IMR-90 (cell line): ENCODE measurements around the gene FAM83E. TPM values are rescaled to one million over a fixed set of nuclear protein-coding genes. Genes with fewer than 3 reads are reported as not detected.

Source experiments
- ATAC-seq: fragments of 200-7000 bp; cut with Tn5 transposase; 2 replicates; pipeline ENCODE4 v1.9.1; 2020; ENCODE audit warnings: low read depth, mild to moderate bottlenecking, moderate library complexity
- BruUV-seq: library from RNA; stranded (reverse); fragments of 400-500 nt; replicated peaks from 2 replicates; lab custom pipeline; 2021; lab: Mats Ljungman, UMichigan
- CTCF ChIA-PET: fragments of 300-600 bp; formaldehyde crosslinking; extraction: SDS; loops from one replicate; lab custom pipeline; 2021; ENCODE audit warnings: antibody characterized with exemption; lab: Yijun Ruan, JAX
- POLR2A ChIA-PET: fragments of 300-600 bp; sonication (Branson Sonifier 250); formaldehyde crosslinking; loops from one replicate; lab custom pipeline; 2022; ENCODE audit warnings: antibody characterized with exemption; ENCODE audit not compliant: unreplicated experiment; lab: Charles Lee
- DNase-seq: peaks from one replicate; pipeline ENCODE4 v3.0.0; 2013
- H2AFZ ChIP-seq: replicated peaks from 2 replicates; pipeline ENCODE3; 2013; ENCODE audit warnings: low read length, mild to moderate bottlenecking; ENCODE audit not compliant: poor library complexity
- H2AK5ac ChIP-seq: 2 replicates; pipeline ENCODE4 v1.6.1; 2013; ENCODE audit warnings: low read depth, low read length, inconsistent platforms
- H2AK9ac ChIP-seq: replicated peaks from 2 replicates; pipeline ENCODE3; 2013; ENCODE audit warnings: mild to moderate bottlenecking, low read depth, low read length, moderate library complexity; ENCODE audit not compliant: poor library complexity
- H2BK120ac ChIP-seq: 2 replicates; pipeline ENCODE4 v1.6.1; 2013; ENCODE audit warnings: low read depth, low read length, inconsistent platforms
- H2BK15ac ChIP-seq: 3 replicates; pipeline ENCODE4 v1.6.1; 2013; ENCODE audit warnings: low read depth, low read length, inconsistent platforms
- H2BK20ac ChIP-seq: 2 replicates; pipeline ENCODE4 v1.6.1; 2013; ENCODE audit warnings: low read depth, mild to moderate bottlenecking, inconsistent platforms, low read length, moderate library complexity
- H2BK5ac ChIP-seq: 2 replicates; pipeline ENCODE4 v1.6.1; 2013; ENCODE audit warnings: mild to moderate bottlenecking, low read depth, low read length, inconsistent platforms; ENCODE audit not compliant: poor library complexity, severe bottlenecking
- H3K14ac ChIP-seq: replicated peaks from 2 replicates; pipeline ENCODE4 v1.6.1; 2013; ENCODE audit warnings: low read depth, low read length, inconsistent platforms
- H3K18ac ChIP-seq: 2 replicates; pipeline ENCODE4 v1.6.1; 2013; ENCODE audit warnings: low read depth, low read length, control low read depth
- H3K23ac ChIP-seq: 2 replicates; pipeline ENCODE4 v1.6.1; 2013; ENCODE audit warnings: low read depth, low read length, inconsistent platforms
- H3K27ac ChIP-seq: 2 replicates; pipeline ENCODE4 v1.5.1; 2013; ENCODE audit warnings: mild to moderate bottlenecking, control low read depth, low read length; ENCODE audit not compliant: insufficient read depth
- H3K27me3 ChIP-seq: 2 replicates; pipeline ENCODE4 v1.6.1; 2013; ENCODE audit warnings: low read length; ENCODE audit not compliant: control insufficient read depth, insufficient read depth
- H3K36me3 ChIP-seq: 2 replicates; pipeline ENCODE4 v1.6.1; 2013; ENCODE audit warnings: low read length, mixed read lengths; ENCODE audit not compliant: control insufficient read depth, insufficient read depth
- H3K4ac ChIP-seq: 2 replicates; pipeline ENCODE4 v1.6.1; 2013; ENCODE audit warnings: low read depth, low read length, inconsistent platforms
- H3K4me1 ChIP-seq: 2 replicates; pipeline ENCODE4 v1.6.1; 2013; ENCODE audit warnings: low read length, mixed read lengths; ENCODE audit not compliant: control insufficient read depth, insufficient read depth
- H3K4me2 ChIP-seq: 2 replicates; pipeline ENCODE4 v1.6.1; 2013; ENCODE audit warnings: low read depth, mild to moderate bottlenecking, control low read depth, low read length, moderate library complexity
- H3K4me3 ChIP-seq: 2 replicates; pipeline ENCODE4 v1.5.1; 2013; ENCODE audit warnings: low read depth, mild to moderate bottlenecking, control low read depth, low read length, moderate library complexity; ENCODE audit not compliant: insufficient read depth
- H3K56ac ChIP-seq: 2 replicates; pipeline ENCODE4 v1.6.1; 2013; ENCODE audit warnings: low read length, inconsistent platforms; ENCODE audit not compliant: insufficient read depth; ENCODE audit errors: extremely low read depth
- H3K79me1 ChIP-seq, 2 experiments: 2 replicates each; pipeline ENCODE4 v1.6.1; 2013; ENCODE audit warnings: low read length in 2 of 2, inconsistent platforms in 1 of 2, low read depth in 1 of 2
- H3K9ac ChIP-seq: 2 replicates; pipeline ENCODE4 v1.6.1; 2013; ENCODE audit warnings: low read depth, low read length, control low read depth
- H3K9me1 ChIP-seq: 2 replicates; pipeline ENCODE4 v1.6.1; 2013; ENCODE audit warnings: low read length, inconsistent platforms; ENCODE audit not compliant: insufficient read depth
- H3K9me3 ChIP-seq: 2 replicates; pipeline ENCODE4 v1.6.1; 2013; ENCODE audit warnings: low read length; ENCODE audit not compliant: control insufficient read depth, insufficient read depth
- H4K20me1 ChIP-seq: 2 replicates; pipeline ENCODE4 v1.6.1; 2013; ENCODE audit warnings: low read length, inconsistent platforms; ENCODE audit not compliant: insufficient read depth
- H4K5ac ChIP-seq: 2 replicates; pipeline ENCODE4 v1.6.1; 2013; ENCODE audit warnings: mild to moderate bottlenecking, low read depth, low read length, control low read depth
- H4K8ac ChIP-seq, 2 experiments: 2 replicates each; pipeline ENCODE4 v1.6.1; 2013; ENCODE audit warnings: low read depth in 2 of 2, low read length in 2 of 2, control low read depth in 1 of 2, inconsistent platforms in 1 of 2
- H4K91ac ChIP-seq: 2 replicates; pipeline ENCODE4 v1.6.1; 2013; ENCODE audit warnings: low read depth, low read length, inconsistent platforms; ENCODE audit not compliant: insufficient read depth
- CEBPB ChIP-seq: IDR thresholded peaks from 2 replicates; pipeline ENCODE4 v1.6.1; 2012; ENCODE audit warnings: low read depth, low read length, improper control_type of control experiment
- CHD1 ChIP-seq: IDR thresholded peaks from 2 replicates; pipeline ENCODE4 v1.6.1; 2012; ENCODE audit warnings: low read depth, low read length, improper control_type of control experiment
- MAFK ChIP-seq: IDR thresholded peaks from 2 replicates; pipeline ENCODE4 v1.6.1; 2012; ENCODE audit warnings: low read depth, low read length, improper control_type of control experiment
- MAZ ChIP-seq: IDR thresholded peaks from 2 replicates; pipeline ENCODE4 v1.6.1; 2012; ENCODE audit warnings: low read depth, mild to moderate bottlenecking, low read length, improper control_type of control experiment, moderate library complexity, borderline replicate concordance
- MXI1 ChIP-seq: IDR thresholded peaks from 2 replicates; pipeline ENCODE4 v1.6.1; 2012; ENCODE audit warnings: low read depth, mild to moderate bottlenecking, low read length, moderate library complexity, borderline replicate concordance
- NFE2L2 ChIP-seq: fragments of 150-350 bp; IDR thresholded peaks from 2 replicates; pipeline ENCODE4 v1.6.1; 2016; ENCODE audit warnings: low read depth, mild to moderate bottlenecking, low read length
- POLR2A ChIP-seq: IDR thresholded peaks from 2 replicates; pipeline ENCODE4 v1.6.1; 2012; ENCODE audit warnings: mild to moderate bottlenecking, low read depth, low read length
- RAD21 ChIP-seq: IDR thresholded peaks from 2 replicates; pipeline ENCODE4 v1.6.1; 2012; ENCODE audit warnings: low read length, improper control_type of control experiment
- RCOR1 ChIP-seq: IDR thresholded peaks from 2 replicates; pipeline ENCODE4 v1.6.1; 2012; ENCODE audit warnings: mild to moderate bottlenecking, low read length, improper control_type of control experiment; ENCODE audit not compliant: insufficient replicate concordance
- WGBS, 2 experiments: methylation state at CpG; one replicate each; pipeline versions ENCODE4 v1.1.5 to v1.1.7; 2013; ENCODE audit warnings: missing lambda C conversion rate in 2 of 2; ENCODE audit not compliant: insufficient read length in 1 of 2; ENCODE audit errors: extremely low coverage in 2 of 2; 5-methylcytosine and 5-hydroxymethylcytosine counted together
- dilution Hi-C: fragments of 300-500 bp; cut with HindIII; formaldehyde crosslinking; loops from one replicate; pipeline ENCODE4 v1.14.3; 2018; ENCODE audit warnings: low sequenced_read_pairs; ENCODE audit not compliant: unreplicated experiment
- in situ Hi-C: fragments of 300-500 bp; cut with MboI; formaldehyde crosslinking; loops from 3 replicates; pipeline ENCODE4 v1.14.3; 2019; ENCODE audit warnings: low sequenced_read_pairs, inconsistent platforms, mixed read lengths
- intact Hi-C: fragments of 100-400 bp; cut with micrococcal nuclease; formaldehyde crosslinking; loops from 2 replicates; pipeline ENCODE4 v1.10.0; 2022
- polyA plus RNA-seq, 3 experiments: library from polyadenylated mRNA; depleted of rRNA; stranded (reverse); fragments of >200 nt; gene quantifications; 2 replicates each; pipeline ENCODE4 v1.2.3, GENCODE V29; 2012; ENCODE audit warnings: low replicate concordance in 1 of 3
- total RNA-seq: library from RNA; depleted of rRNA; stranded (reverse); fragments of >200 nt; gene quantifications from 2 replicates; pipeline ENCODE4 v1.2.3, GENCODE V29; 2012
- TF ChIP-seq, protein P1 (sequence below): fragments of 150-350 bp; IDR thresholded peaks from 2 replicates; pipeline ENCODE4 v1.6.1; 2016; ENCODE audit warnings: low read depth, mild to moderate bottlenecking, low read length, moderate library complexity, borderline replicate concordance
- TF ChIP-seq, protein P2 (sequence below): fragments of 150-350 bp; IDR thresholded peaks from 2 replicates; pipeline ENCODE4 v1.6.1; 2017; ENCODE audit warnings: mild to moderate bottlenecking, antibody characterized with exemption, low read length, low read depth
- TF ChIP-seq, protein P3 (sequence below): conservative IDR thresholded peaks from 2 replicates; pipeline ENCODE4 v1.5.1; 2012; ENCODE audit warnings: mild to moderate bottlenecking, low read depth, low read length, improper control_type of control experiment

Gene FAM83E
- total and polyA plus RNA-seq, 2 of the 4 experiments (the other 2 are of a cell fraction): 0.05 to 0.36 TPM

DNA sequence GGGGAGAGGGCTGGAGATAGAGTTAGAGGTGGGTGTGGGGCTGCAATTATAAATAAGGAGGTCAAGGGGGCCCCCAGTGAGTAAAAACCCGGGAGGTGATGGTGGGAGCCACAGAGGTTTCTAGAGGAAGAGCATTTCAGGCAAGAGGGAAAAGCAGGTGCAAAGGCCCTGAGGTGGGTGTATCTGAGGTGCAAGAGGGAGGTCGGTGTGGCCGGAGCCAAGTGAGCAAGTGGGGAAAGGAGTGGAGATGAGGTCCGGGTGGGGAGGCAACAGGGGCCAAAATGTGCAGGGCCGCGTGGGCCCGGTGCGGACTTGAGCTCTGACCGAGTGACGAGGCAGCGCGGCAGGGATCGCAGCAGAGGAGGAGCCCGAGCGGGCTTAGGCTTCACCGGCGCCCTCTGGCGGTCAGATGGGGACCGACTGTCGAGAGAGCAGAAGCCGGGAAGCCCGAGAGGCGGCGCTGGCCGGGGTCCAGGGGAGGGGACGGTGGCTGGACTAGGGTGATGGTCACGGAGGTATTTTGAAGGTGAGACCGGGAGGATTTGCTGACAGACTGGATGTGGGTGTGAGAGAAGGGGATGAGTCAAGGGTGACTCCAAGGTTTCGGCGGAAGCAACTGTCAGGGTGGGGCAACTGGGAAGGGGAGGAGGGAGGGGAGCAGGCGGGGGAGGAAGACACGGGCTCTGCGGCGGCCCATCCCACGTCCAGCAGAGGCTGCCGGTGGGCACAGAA lies 26.0 kb downstream of the FAM83E start:
- H3K18ac ChIP-seq: no peak overlapping the region
- no peak overlapping the region; the same call in 2 of the 3 replicates for H2BK15ac ChIP-seq
- H3K4me1 ChIP-seq: peaks cover 2% of the 10 kb centered on the region; the same call in 1 of the 2 replicates
- no peak overlapping the region for H3K56ac ChIP-seq
- dilution Hi-C loops: no loop called here
- H3K14ac ChIP-seq: 0 out of 2 replicates have a peak overlapping the region, but pooled peaks have one; percentile 40
- no peaks in the 10 kb centered on the region for H4K20me1 ChIP-seq
- H2BK5ac ChIP-seq: no peak overlapping the region
- DNase-seq (peak; percentile 78), ATAC-seq (peak; percentile 95)
- no TSS peak for BruUV-seq
- H3K4me3 ChIP-seq: peak overlapping the region; percentile 47
- 0 out of 2 replicates have a peak overlapping the region, but pooled peaks have one; percentile 31 for H4K91ac ChIP-seq
- in situ Hi-C loops: loop anchor here (5.0 kb wide), 1 partner anchor 322 kb away; no protein-coding TSS in a partner anchor
- H3K4ac ChIP-seq: peak overlapping the region; percentile 65
- H4K8ac ChIP-seq: peak overlapping the region; percentile 35 to 91; a peak in 3 of 4 replicates
- CTCF ChIA-PET: interaction anchor here (0.6 to 1.5 kb wide), 4 partner anchors 83 to 316 kb away, joined by 3 to 6 read pairs (median 3); no protein-coding TSS in a partner anchor
- H4K5ac ChIP-seq: no peak overlapping the region; the same call in 1 of the 2 replicates
- peak overlapping the region; percentile 37 for H3K9ac ChIP-seq
- H3K23ac ChIP-seq: no peak overlapping the region
- H3K79me1 ChIP-seq: no peaks in the 10 kb centered on the region
- intact Hi-C loops: loop anchor here (2.0 to 10.0 kb wide), 3 partner anchors 20 to 317 kb away; partner anchors contain the start of genes EMP3 and ZNF114
- no peaks in the 10 kb centered on the region for H3K9me3 ChIP-seq
- H2AFZ ChIP-seq: peak overlapping the region; percentile 97
- H3K36me3 ChIP-seq: no peaks in the 10 kb centered on the region
- H3K4me2 ChIP-seq: peak overlapping the region; percentile 68
- 3% methylated on average over 32 of the region's 36 CpGs; no CpG with 5 or more reads in 1 of the 2 experiments for WGBS, 2 experiments
- no peaks in the 10 kb centered on the region for H3K9me1 ChIP-seq
- H2BK20ac ChIP-seq: 0 out of 2 replicates have a peak overlapping the region, but pooled peaks have one; percentile 13
- H2BK120ac ChIP-seq: peak overlapping the region; percentile 69; the same call in 1 of the 2 replicates
- POLR2A ChIA-PET: interaction anchor here (0.6 kb wide), 1 partner anchor 14 kb away, joined by 6 read pairs; no protein-coding TSS in a partner anchor
- no peaks in the 10 kb centered on the region; the same call in 1 of the 2 replicates for H3K27me3 ChIP-seq
- peak overlapping the region; percentile 94 for H2AK9ac ChIP-seq
- H2AK5ac ChIP-seq: peak overlapping the region; percentile 67; the same call in 1 of the 2 replicates
- no peak overlapping the region; the same call in 1 of the 2 replicates for H3K27ac ChIP-seq
- TF ChIP-seq MAFK (no peak), MAZ (peak; percentile 83), CEBPB (peak; percentile 58), MXI1 (0 out of 2 replicates have a peak, but pooled peaks have one; percentile 38), NFE2L2 (no peak), POLR2A (no peak), RAD21 (peak; percentile 66), CHD1 (no peak; the same call in 1 of the 2 replicates), RCOR1 (no peak)
- TF ChIP-seq, protein P1, sequence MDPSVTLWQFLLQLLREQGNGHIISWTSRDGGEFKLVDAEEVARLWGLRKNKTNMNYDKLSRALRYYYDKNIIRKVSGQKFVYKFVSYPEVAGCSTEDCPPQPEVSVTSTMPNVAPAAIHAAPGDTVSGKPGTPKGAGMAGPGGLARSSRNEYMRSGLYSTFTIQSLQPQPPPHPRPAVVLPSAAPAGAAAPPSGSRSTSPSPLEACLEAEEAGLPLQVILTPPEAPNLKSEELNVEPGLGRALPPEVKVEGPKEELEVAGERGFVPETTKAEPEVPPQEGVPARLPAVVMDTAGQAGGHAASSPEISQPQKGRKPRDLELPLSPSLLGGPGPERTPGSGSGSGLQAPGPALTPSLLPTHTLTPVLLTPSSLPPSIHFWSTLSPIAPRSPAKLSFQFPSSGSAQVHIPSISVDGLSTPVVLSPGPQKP: no peak
- TF ChIP-seq, protein P2, sequence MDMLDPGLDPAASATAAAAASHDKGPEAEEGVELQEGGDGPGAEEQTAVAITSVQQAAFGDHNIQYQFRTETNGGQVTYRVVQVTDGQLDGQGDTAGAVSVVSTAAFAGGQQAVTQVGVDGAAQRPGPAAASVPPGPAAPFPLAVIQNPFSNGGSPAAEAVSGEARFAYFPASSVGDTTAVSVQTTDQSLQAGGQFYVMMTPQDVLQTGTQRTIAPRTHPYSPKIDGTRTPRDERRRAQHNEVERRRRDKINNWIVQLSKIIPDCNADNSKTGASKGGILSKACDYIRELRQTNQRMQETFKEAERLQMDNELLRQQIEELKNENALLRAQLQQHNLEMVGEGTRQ: no peak
- TF ChIP-seq, protein P3, sequence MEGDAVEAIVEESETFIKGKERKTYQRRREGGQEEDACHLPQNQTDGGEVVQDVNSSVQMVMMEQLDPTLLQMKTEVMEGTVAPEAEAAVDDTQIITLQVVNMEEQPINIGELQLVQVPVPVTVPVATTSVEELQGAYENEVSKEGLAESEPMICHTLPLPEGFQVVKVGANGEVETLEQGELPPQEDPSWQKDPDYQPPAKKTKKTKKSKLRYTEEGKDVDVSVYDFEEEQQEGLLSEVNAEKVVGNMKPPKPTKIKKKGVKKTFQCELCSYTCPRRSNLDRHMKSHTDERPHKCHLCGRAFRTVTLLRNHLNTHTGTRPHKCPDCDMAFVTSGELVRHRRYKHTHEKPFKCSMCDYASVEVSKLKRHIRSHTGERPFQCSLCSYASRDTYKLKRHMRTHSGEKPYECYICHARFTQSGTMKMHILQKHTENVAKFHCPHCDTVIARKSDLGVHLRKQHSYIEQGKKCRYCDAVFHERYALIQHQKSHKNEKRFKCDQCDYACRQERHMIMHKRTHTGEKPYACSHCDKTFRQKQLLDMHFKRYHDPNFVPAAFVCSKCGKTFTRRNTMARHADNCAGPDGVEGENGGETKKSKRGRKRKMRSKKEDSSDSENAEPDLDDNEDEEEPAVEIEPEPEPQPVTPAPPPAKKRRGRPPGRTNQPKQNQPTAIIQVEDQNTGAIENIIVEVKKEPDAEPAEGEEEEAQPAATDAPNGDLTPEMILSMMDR: peak; percentile 94
